Mesodermal cell (in vitro differentiated cells): ENCODE measurements around the gene IL4R.
"Not testable (repeated sequence)": the region's sequence is repeated elsewhere in the genome, so short reads cannot be mapped to it uniquely, and the experiment has no call there.

ENCODE experiments used
- H3K27ac ChIP-seq: 2 replicates; pipeline ENCODE4 v1.7.0; 2013; ENCODE audit warnings: mild to moderate bottlenecking, low read depth, low read length, moderate library complexity; ENCODE audit not compliant: severe bottlenecking
- H3K36me3 ChIP-seq: 2 replicates; pipeline ENCODE4 v1.7.1; 2013; ENCODE audit warnings: mild to moderate bottlenecking, low read length, moderate library complexity; ENCODE audit not compliant: control insufficient read depth, insufficient read depth
- H3K4me1 ChIP-seq: one replicate; pipeline ENCODE4 v1.7.1; 2013; ENCODE audit warnings: mild to moderate bottlenecking, low read length; ENCODE audit not compliant: insufficient read depth, control insufficient read depth, poor library complexity, severe bottlenecking
- H3K4me3 ChIP-seq: 2 replicates; pipeline ENCODE4 v1.7.0; 2013; ENCODE audit warnings: low read length, control low read depth, mild to moderate bottlenecking; ENCODE audit not compliant: insufficient read depth, poor library complexity, severe bottlenecking; ENCODE audit errors: extremely low read depth
- H3K9me3 ChIP-seq: 2 replicates; pipeline ENCODE4 v1.7.1; 2013; ENCODE audit warnings: mild to moderate bottlenecking, low read length, moderate library complexity; ENCODE audit not compliant: control insufficient read depth
- WGBS, 2 experiments: methylation state at CpG; one replicate each; pipeline ENCODE4 v1.1.5; 2013; ENCODE audit warnings: missing lambda C conversion rate in 2 of 2; ENCODE audit not compliant: insufficient coverage in 2 of 2; 5-methylcytosine and 5-hydroxymethylcytosine counted together

Gene IL4R

GRCh38 chr16:27398341-27398893 lies 84.6 kb downstream of the IL4R start:
- H3K36me3 ChIP-seq, H3K9me3 ChIP-seq, H3K4me1 ChIP-seq, H3K27ac ChIP-seq, H3K4me3 ChIP-seq: not testable (repeated sequence)
- WGBS, 2 experiments, result 85 to 90% methylated on average over 6 to 10 of the region's 15 CpGs

- 87 to 91% methylated on average over 4 to 5 of the region's 8 CpGs for WGBS, 2 experiments
- Histone ChIP-seq H3K4me3 (no peak overlapping the region), H3K36me3 (no peaks in the 10 kb centered on the region), H3K9me3 (no peaks in the 10 kb centered on the region), H3K27ac (no peak overlapping the region), H3K4me1 (no peaks in the 10 kb centered on the region)
These were observed 85.4 kb downstream of the IL4R start for GRCh38 chr16:27398894-27399853.

- WGBS, 2 experiments, result 86% methylated on average over 1 of the region's 2 CpGs; no CpG with 5 or more reads in 1 of the 2 experiments
- Histone ChIP-seq H3K27ac (no peak overlapping the region), H3K4me1 (no peaks in the 10 kb centered on the region), H3K9me3 (no peaks in the 10 kb centered on the region), H3K4me3 (no peak overlapping the region), H3K36me3 (no peaks in the 10 kb centered on the region)
These were observed 86.2 kb downstream of the IL4R start for GRCh38 chr16:27399969-27400368.

GRCh38 chr16:27400751-27401620 lies 87.2 kb downstream of the IL4R start:
- Histone ChIP-seq H3K4me3 (no peak overlapping the region), H3K4me1 (no peaks in the 10 kb centered on the region), H3K27ac (no peak overlapping the region), H3K9me3 (no peaks in the 10 kb centered on the region), H3K36me3 (no peaks in the 10 kb centered on the region)
- 81 to 95% methylated on average over 6 to 8 of the region's 11 CpGs for WGBS, 2 experiments

- Histone ChIP-seq H3K36me3 (no peaks in the 10 kb centered on the region), H3K4me1 (no peaks in the 10 kb centered on the region), H3K27ac (no peak within 1 kb of the TSS), H3K9me3 (no peaks in the 10 kb centered on the region), H3K4me3 (no peak within 1 kb of the TSS)
- 53 to 59% methylated on average over 18 to 19 of the region's 23 CpGs for WGBS, 2 experiments
These were observed 88.2 kb downstream of the IL4R start, which contains the start of gene IL21R for GRCh38 chr16:27401768-27402568. Gene IL21R (plus strand): TSS chr16:27402174. CDS start chr16:27430072, 27,898 bp downstream.

GRCh38 chr16:27402569-27402963 lies 88.8 kb downstream of the IL4R start:
- WGBS, 2 experiments, result 84 to 89% methylated on average over 7 to 8 of the region's 8 CpGs
- H3K27ac ChIP-seq, result no peak overlapping the region

GRCh38 chr16:27402964-27403600 lies 89.3 kb downstream of the IL4R start:
- no peaks in the 10 kb centered on the region for H3K9me3 ChIP-seq
- 91 to 95% methylated on average over 20 of the region's 20 CpGs for WGBS, 2 experiments
- no peak overlapping the region for H3K27ac ChIP-seq
- H3K36me3 ChIP-seq, result no peaks in the 10 kb centered on the region
- no peak overlapping the region for H3K4me3 ChIP-seq
- no peaks in the 10 kb centered on the region for H3K4me1 ChIP-seq

More at GRCh38 chr16:27402569-27402963, 88.8 kb downstream of the IL4R start:
- Histone ChIP-seq H3K4me1 (no peaks in the 10 kb centered on the region), H3K36me3 (no peaks in the 10 kb centered on the region), H3K9me3 (no peaks in the 10 kb centered on the region), H3K4me3 (no peak overlapping the region)

- 75 to 86% methylated on average over 4 of the region's 6 CpGs for WGBS, 2 experiments
- H3K27ac ChIP-seq, result no peak overlapping the region
- H3K36me3 ChIP-seq, result no peaks in the 10 kb centered on the region
- no peak overlapping the region for H3K4me3 ChIP-seq
- peaks cover 5% of the 10 kb centered on the region for H3K4me1 ChIP-seq
- H3K9me3 ChIP-seq, result no peaks in the 10 kb centered on the region
These were observed 89.8 kb downstream of the IL4R start for GRCh38 chr16:27403601-27403992.

GRCh38 chr16:27404163-27404823 lies 90.5 kb downstream of the IL4R start:
- Histone ChIP-seq H3K27ac (no peak overlapping the region), H3K4me1 (peaks cover 6% of the 10 kb centered on the region), H3K9me3 (no peaks in the 10 kb centered on the region), H3K36me3 (no peaks in the 10 kb centered on the region), H3K4me3 (no peak overlapping the region)
- WGBS, 2 experiments, result 90% methylated on average over 6 to 10 of the region's 10 CpGs
